Stimulated activated CD8-positive, alpha-beta memory T cell treated with anti-CD3 and anti-CD28 coated beads, Interleukin-4, amount 100 ng/mL, for 1 hour (primary cell): ENCODE results near the gene CCDC122.
"Not testable (repeated sequence)": the region's sequence is repeated elsewhere in the genome, so short reads cannot be mapped to it uniquely, and the experiment has no call there.

Source experiments
- DNase-seq, 2 donors: peaks; one replicate each; pipeline ENCODE4 v3.0.0-alpha.2; 2020; ENCODE audit warnings: low read depth in 2 of 2, low spot score in 1 of 2

The CCDC122 gene

GRCh38 chr13:43877326-43877725, 2.2 kb downstream of the CCDC122 start:
- DNase-seq = no peak

GRCh38 chr13:43876366-43876765, 3.2 kb downstream of the CCDC122 start:
- DNase-seq = no peak

- DNase-seq = no peak
These were observed 4.9 kb downstream of the CCDC122 start for GRCh38 chr13:43874504-43875092.

- no peak for DNase-seq
These were observed 7.4 kb downstream of the CCDC122 start for GRCh38 chr13:43872181-43872580.

- no peak for DNase-seq
These were observed 13.6 kb downstream of the CCDC122 start for GRCh38 chr13:43865892-43866291.

- DNase-seq = no peak
These were observed 14.6 kb downstream of the CCDC122 start for GRCh38 chr13:43864921-43865320.

GRCh38 chr13:43861863-43862262, 17.7 kb downstream of the CCDC122 start:
- DNase-seq = no peak

GRCh38 chr13:43852923-43853404, 26.6 kb downstream of the CCDC122 start:
- no peak for DNase-seq

- DNase-seq = no peak
These were observed 28.7 kb downstream of the CCDC122 start for GRCh38 chr13:43850873-43851272.

- DNase-seq = no peak
These were observed 31.4 kb downstream of the CCDC122 start for GRCh38 chr13:43848001-43848649.

- no peak for DNase-seq
These were observed 32.9 kb downstream of the CCDC122 start for GRCh38 chr13:43846496-43847158.

- DNase-seq = no peak
These were observed 40.6 kb downstream of the CCDC122 start for GRCh38 chr13:43838909-43839308.

- DNase-seq = no peak
These were observed 43.8 kb downstream of the CCDC122 start for GRCh38 chr13:43835701-43836100.

GRCh38 chr13:43831088-43831487, 48.5 kb downstream of the CCDC122 start:
- DNase-seq = no peak

- no peak for DNase-seq
These were observed 49.1 kb downstream of the CCDC122 start for GRCh38 chr13:43830497-43830881.

GRCh38 chr13:43824656-43825055, 54.9 kb downstream of the CCDC122 start:
- not testable (repeated sequence) for DNase-seq

GRCh38 chr13:43822969-43823368, 56.6 kb downstream of the CCDC122 start:
- no peak for DNase-seq

- DNase-seq = no peak
These were observed 63.1 kb downstream of the CCDC122 start for GRCh38 chr13:43816401-43816889.

- DNase-seq = no peak
These were observed 64.3 kb downstream of the CCDC122 start for GRCh38 chr13:43815204-43815603.

- no peak for DNase-seq
These were observed 70.9 kb downstream of the CCDC122 start for GRCh38 chr13:43808676-43809075.

GRCh38 chr13:43805681-43806128, 73.8 kb downstream of the CCDC122 start:
- no peak for DNase-seq

- no peak for DNase-seq
These were observed 74.5 kb downstream of the CCDC122 start for GRCh38 chr13:43805071-43805468.
